ENCODE data around the gene MNAT1. TPM values are rescaled to one million over a fixed set of nuclear protein-coding genes. Genes with fewer than 3 reads are reported as not detected.

Gene MNAT1
- total RNA-seq, result 10 to 100 TPM; 35.3 to 38.5 TPM

GRCh38 chr14:60734465-60735242, at the start of gene MNAT1:
MNAT1 (plus strand) TSS chr14:60734761; CDS start chr14:60734863, 102 bp downstream.
- peak; percentile 85 for DNase-seq
- Mint-ChIP-seq H3K4me1 (ENCODE audit: low read depth) (peaks cover 15% of the 10 kb centered on the region), H3K36me3 (peaks cover 3% of the 10 kb centered on the region), H3K27me3 (peaks cover 16% of the 10 kb centered on the region), H3K27ac (peak within 1 kb of the TSS; percentile 67), H3K4me3 (peak within 1 kb of the TSS; percentile 95), H3K9me3 (no peaks in the 10 kb centered on the region)
- intact Hi-C loops (cut with micrococcal nuclease), result loop anchor here (1.0 to 2.0 kb wide), 3 partner anchors 10 to 64 kb away; partner anchors contain the start of gene SIX4
- ChIA-PET POLR2A (interaction anchor here (1.7 kb wide), 1 partner anchor 19 kb away, joined by 4 read pairs; no protein-coding TSS in a partner anchor), CTCF (interaction anchor here (1.2 kb wide), 1 partner anchor 12 kb away, joined by 7 read pairs; no protein-coding TSS in a partner anchor)

GRCh38 chr14:60686865-60687264, 47.7 kb upstream of the MNAT1 start:
- ChIA-PET POLR2A (no interaction called here), CTCF (no interaction called here)
- no peaks in the 10 kb centered on the region for H3K36me3 Mint-ChIP-seq
- DNase-seq, result no peak
- no peaks in the 10 kb centered on the region for H3K4me1 Mint-ChIP-seq (ENCODE audit: low read depth)
- H3K27me3 Mint-ChIP-seq, result peaks cover 11% of the 10 kb centered on the region
- no peaks in the 10 kb centered on the region for H3K9me3 Mint-ChIP-seq
- intact Hi-C loops (cut with micrococcal nuclease), result no loop called here
- no peak overlapping the region for H3K27ac Mint-ChIP-seq
- no peak overlapping the region for H3K4me3 Mint-ChIP-seq

- POLR2A ChIA-PET, result no interaction called here
- CTCF ChIA-PET, result interaction anchor here (0.8 kb wide), 1 partner anchor 336 kb away, joined by 5 read pairs; no protein-coding TSS in a partner anchor
- Mint-ChIP-seq H3K27me3 (peaks cover 3% of the 10 kb centered on the region), H3K9me3 (no peaks in the 10 kb centered on the region), H3K4me1 (ENCODE audit: low read depth) (no peaks in the 10 kb centered on the region), H3K4me3 (no peak overlapping the region), H3K36me3 (no peaks in the 10 kb centered on the region), H3K27ac (no peak overlapping the region)
- intact Hi-C loops (cut with micrococcal nuclease), result no loop called here
- no peak for DNase-seq
Observed at GRCh38 chr14:60691383-60692113, 43.0 kb upstream of the MNAT1 start.

GRCh38 chr14:60695327-60695726, 39.2 kb upstream of the MNAT1 start:
- Mint-ChIP-seq H3K36me3 (peaks cover under 1% of the 10 kb centered on the region), H3K9me3 (peaks cover 11% of the 10 kb centered on the region), H3K27ac (no peak overlapping the region), H3K4me3 (no peak overlapping the region), H3K4me1 (ENCODE audit: low read depth) (no peaks in the 10 kb centered on the region), H3K27me3 (peaks cover 11% of the 10 kb centered on the region)
- intact Hi-C loops (cut with micrococcal nuclease), result no loop called here
- ChIA-PET POLR2A (no interaction called here), CTCF (no interaction called here)
- no peak for DNase-seq

GRCh38 chr14:60700598-60700997, 34.0 kb upstream of the MNAT1 start:
- CTCF ChIA-PET, result no interaction called here
- Mint-ChIP-seq H3K9me3 (peaks cover 25% of the 10 kb centered on the region), H3K36me3 (peaks cover 6% of the 10 kb centered on the region), H3K4me1 (ENCODE audit: low read depth) (no peaks in the 10 kb centered on the region), H3K27me3 (peaks cover 21% of the 10 kb centered on the region), H3K4me3 (no peak overlapping the region), H3K27ac (no peak overlapping the region)
- DNase-seq, result no peak
- intact Hi-C loops (cut with micrococcal nuclease), result no loop called here
- POLR2A ChIA-PET, result no interaction called here

GRCh38 chr14:60705100-60705499, 29.5 kb upstream of the MNAT1 start:
- H3K27ac Mint-ChIP-seq, result no peak overlapping the region
- intact Hi-C loops (cut with micrococcal nuclease), result no loop called here
- no peak overlapping the region for H3K4me3 Mint-ChIP-seq
- no peak for DNase-seq
- peaks cover 6% of the 10 kb centered on the region for H3K36me3 Mint-ChIP-seq
- no peaks in the 10 kb centered on the region for H3K4me1 Mint-ChIP-seq (ENCODE audit: low read depth)
- CTCF ChIA-PET, result interaction anchor here (0.9 kb wide), 1 partner anchor 48 kb away, joined by 6 read pairs; no protein-coding TSS in a partner anchor
- H3K27me3 Mint-ChIP-seq, result peaks cover 16% of the 10 kb centered on the region
- POLR2A ChIA-PET, result interaction anchor here (0.7 kb wide), 1 partner anchor 154 kb away, joined by 3 read pairs; no protein-coding TSS in a partner anchor
- H3K9me3 Mint-ChIP-seq, result peaks cover 16% of the 10 kb centered on the region

GRCh38 chr14:60707858-60708257, 26.7 kb upstream of the MNAT1 start:
- CTCF ChIA-PET, result no interaction called here
- Mint-ChIP-seq H3K36me3 (no peaks in the 10 kb centered on the region), H3K4me1 (ENCODE audit: low read depth) (no peaks in the 10 kb centered on the region), H3K4me3 (no peak overlapping the region), H3K27me3 (peaks cover 19% of the 10 kb centered on the region), H3K27ac (no peak overlapping the region), H3K9me3 (no peaks in the 10 kb centered on the region)
- intact Hi-C loops (cut with micrococcal nuclease), result no loop called here
- DNase-seq, result no peak
- POLR2A ChIA-PET, result no interaction called here

GRCh38 chr14:60710494-60710893, 24.1 kb upstream of the MNAT1 start:
- intact Hi-C loops (cut with micrococcal nuclease), result no loop called here
- peaks cover 20% of the 10 kb centered on the region for H3K27me3 Mint-ChIP-seq
- CTCF ChIA-PET, result no interaction called here
- no peak for DNase-seq
- no peak overlapping the region for H3K27ac Mint-ChIP-seq
- H3K36me3 Mint-ChIP-seq, result no peaks in the 10 kb centered on the region
- POLR2A ChIA-PET, result no interaction called here
- no peak overlapping the region for H3K4me3 Mint-ChIP-seq
- no peaks in the 10 kb centered on the region for H3K9me3 Mint-ChIP-seq
- H3K4me1 Mint-ChIP-seq (ENCODE audit: low read depth), result no peaks in the 10 kb centered on the region

- no peak overlapping the region for H3K4me3 Mint-ChIP-seq
- H3K27ac Mint-ChIP-seq, result no peak overlapping the region
- no peaks in the 10 kb centered on the region for H3K4me1 Mint-ChIP-seq (ENCODE audit: low read depth)
- no peaks in the 10 kb centered on the region for H3K36me3 Mint-ChIP-seq
- H3K27me3 Mint-ChIP-seq, result peaks cover 22% of the 10 kb centered on the region
- intact Hi-C loops (cut with micrococcal nuclease), result no loop called here
- DNase-seq, result no peak
- ChIA-PET CTCF (interaction anchor here (1.2 kb wide), 1 partner anchor 89 kb away, joined by 3 read pairs; no protein-coding TSS in a partner anchor), POLR2A (interaction anchor here (0.6 kb wide), 1 partner anchor 19 kb away, joined by 4 read pairs; no protein-coding TSS in a partner anchor)
- no peaks in the 10 kb centered on the region for H3K9me3 Mint-ChIP-seq
Observed at GRCh38 chr14:60713513-60713912, 21.0 kb upstream of the MNAT1 start.

GRCh38 chr14:60720391-60720790, 14.2 kb upstream of the MNAT1 start:
- Mint-ChIP-seq H3K4me1 (ENCODE audit: low read depth) (peaks cover 11% of the 10 kb centered on the region), H3K4me3 (no peak overlapping the region), H3K36me3 (no peaks in the 10 kb centered on the region), H3K27ac (no peak overlapping the region), H3K27me3 (peaks cover 54% of the 10 kb centered on the region), H3K9me3 (no peaks in the 10 kb centered on the region)
- CTCF ChIA-PET, result interaction anchor here (1.4 to 1.9 kb wide), 2 partner anchors 13 to 36 kb away, joined by 3 to 6 read pairs; no protein-coding TSS in a partner anchor
- POLR2A ChIA-PET, result no interaction called here
- intact Hi-C loops (cut with micrococcal nuclease), result loop anchor here (5.0 kb wide), 2 partner anchors 68 to 262 kb away; partner anchors contain the start of genes SLC38A6 and TRMT5
- no peak for DNase-seq

GRCh38 chr14:60720962-60721325, 13.6 kb upstream of the MNAT1 start:
- peaks cover 57% of the 10 kb centered on the region for H3K27me3 Mint-ChIP-seq
- POLR2A ChIA-PET, result no interaction called here
- H3K4me1 Mint-ChIP-seq (ENCODE audit: low read depth), result peaks cover 11% of the 10 kb centered on the region
- H3K36me3 Mint-ChIP-seq, result no peaks in the 10 kb centered on the region
- CTCF ChIA-PET, result interaction anchor here (1.4 to 1.9 kb wide), 2 partner anchors 12 to 36 kb away, joined by 3 to 6 read pairs; no protein-coding TSS in a partner anchor
- H3K9me3 Mint-ChIP-seq, result no peaks in the 10 kb centered on the region
- intact Hi-C loops (cut with micrococcal nuclease), result loop anchor here (5.0 kb wide), 2 partner anchors 69 to 261 kb away; partner anchors contain the start of genes SLC38A6 and TRMT5
- no peak overlapping the region for H3K27ac Mint-ChIP-seq
- peak overlapping the region; percentile 43 for H3K4me3 Mint-ChIP-seq
- no peak for DNase-seq

All from activated CD4-positive, alpha-beta memory T cell treated with anti-CD3 and anti-CD28 coated beads for 36 hours (primary cell).